ENCODE data around the gene TENM4. TPM values are rescaled to one million over a fixed set of nuclear protein-coding genes. Genes with fewer than 3 reads are reported as not detected.

TENM4 gene
- total RNA-seq, 1 experiment from 2014 or later: 25.0 TPM

DNA sequence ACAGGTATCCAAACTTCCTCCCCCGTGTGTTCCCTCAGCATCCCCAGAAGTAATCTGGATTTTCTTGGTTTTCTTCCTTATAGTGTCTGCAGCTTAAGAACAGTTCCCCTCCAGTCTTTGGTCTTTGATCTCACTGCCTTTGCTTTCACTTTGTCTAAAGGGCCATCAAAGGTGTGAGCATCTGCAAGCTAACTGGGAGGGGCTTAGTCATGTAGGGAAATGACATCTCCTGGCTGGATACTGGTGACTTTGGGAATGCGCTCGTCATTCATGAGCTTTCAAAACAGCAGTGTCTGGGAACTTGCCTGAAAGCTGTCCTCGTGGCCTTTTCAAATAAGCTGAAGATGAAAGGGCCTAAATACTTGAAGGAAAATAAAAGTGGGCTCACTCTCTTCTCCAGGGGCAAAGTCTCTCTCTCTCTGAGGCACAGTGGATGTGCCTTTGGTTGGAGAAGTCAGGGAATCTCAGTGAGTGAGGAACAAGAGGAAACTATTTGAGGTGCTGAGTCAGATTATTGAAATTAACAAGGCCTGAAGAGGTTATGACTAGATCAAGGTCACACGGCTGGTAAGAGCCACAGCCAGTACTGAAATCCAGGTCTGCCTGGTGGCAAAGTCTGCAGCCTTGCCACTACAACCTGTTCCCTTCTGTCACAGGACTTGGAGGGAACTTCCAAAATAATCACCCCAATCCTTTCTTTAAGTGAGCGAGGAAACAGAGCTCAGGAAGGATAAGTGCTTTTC is 45.6 kb upstream of the TENM4 start:
- H3K27me3 Mint-ChIP-seq (ENCODE audit: low read depth): peaks cover 16% of the 10 kb centered on the region
- TF ChIP-seq SOX15 (CRISPR knock-in tag; IDR thresholded peaks at IDR 0.05) (no peak), CBFB (CRISPR knock-in tag; IDR thresholded peaks at IDR 0.05; ENCODE audit: low read depth) (no peak), ETV6 (CRISPR knock-in tag; IDR thresholded peaks at IDR 0.05) (no peak)
- TF ChIP-seq, protein P1, sequence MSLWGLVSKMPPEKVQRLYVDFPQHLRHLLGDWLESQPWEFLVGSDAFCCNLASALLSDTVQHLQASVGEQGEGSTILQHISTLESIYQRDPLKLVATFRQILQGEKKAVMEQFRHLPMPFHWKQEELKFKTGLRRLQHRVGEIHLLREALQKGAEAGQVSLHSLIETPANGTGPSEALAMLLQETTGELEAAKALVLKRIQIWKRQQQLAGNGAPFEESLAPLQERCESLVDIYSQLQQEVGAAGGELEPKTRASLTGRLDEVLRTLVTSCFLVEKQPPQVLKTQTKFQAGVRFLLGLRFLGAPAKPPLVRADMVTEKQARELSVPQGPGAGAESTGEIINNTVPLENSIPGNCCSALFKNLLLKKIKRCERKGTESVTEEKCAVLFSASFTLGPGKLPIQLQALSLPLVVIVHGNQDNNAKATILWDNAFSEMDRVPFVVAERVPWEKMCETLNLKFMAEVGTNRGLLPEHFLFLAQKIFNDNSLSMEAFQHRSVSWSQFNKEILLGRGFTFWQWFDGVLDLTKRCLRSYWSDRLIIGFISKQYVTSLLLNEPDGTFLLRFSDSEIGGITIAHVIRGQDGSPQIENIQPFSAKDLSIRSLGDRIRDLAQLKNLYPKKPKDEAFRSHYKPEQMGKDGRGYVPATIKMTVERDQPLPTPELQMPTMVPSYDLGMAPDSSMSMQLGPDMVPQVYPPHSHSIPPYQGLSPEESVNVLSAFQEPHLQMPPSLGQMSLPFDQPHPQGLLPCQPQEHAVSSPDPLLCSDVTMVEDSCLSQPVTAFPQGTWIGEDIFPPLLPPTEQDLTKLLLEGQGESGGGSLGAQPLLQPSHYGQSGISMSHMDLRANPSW (CRISPR knock-in tag; conservative IDR thresholded peaks at IDR 0.05; ENCODE audit: low read depth): no peak
- TF ChIP-seq, protein P2, sequence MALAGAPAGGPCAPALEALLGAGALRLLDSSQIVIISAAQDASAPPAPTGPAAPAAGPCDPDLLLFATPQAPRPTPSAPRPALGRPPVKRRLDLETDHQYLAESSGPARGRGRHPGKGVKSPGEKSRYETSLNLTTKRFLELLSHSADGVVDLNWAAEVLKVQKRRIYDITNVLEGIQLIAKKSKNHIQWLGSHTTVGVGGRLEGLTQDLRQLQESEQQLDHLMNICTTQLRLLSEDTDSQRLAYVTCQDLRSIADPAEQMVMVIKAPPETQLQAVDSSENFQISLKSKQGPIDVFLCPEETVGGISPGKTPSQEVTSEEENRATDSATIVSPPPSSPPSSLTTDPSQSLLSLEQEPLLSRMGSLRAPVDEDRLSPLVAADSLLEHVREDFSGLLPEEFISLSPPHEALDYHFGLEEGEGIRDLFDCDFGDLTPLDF (CRISPR knock-in tag; IDR thresholded peaks at IDR 0.05): no peak
- H3K4me3 Mint-ChIP-seq: peak overlapping the region; percentile 41
- ATAC-seq (peak; percentile 25), DNase-seq (ENCODE audit: low spot score) (no peak)
- H3K36me3 Mint-ChIP-seq: no peaks in the 10 kb centered on the region
- POLR2A ChIA-PET: interaction anchor here (0.6 to 1.3 kb wide), 3 partner anchors 13 to 113 kb away, joined by 3 read pairs; no protein-coding TSS in a partner anchor
- H3K4me1 Mint-ChIP-seq: peaks cover 39% of the 10 kb centered on the region
- H3K9me3 Mint-ChIP-seq: no peaks in the 10 kb centered on the region
- no peak overlapping the region; the same call in 1 of the 2 replicates for H3K27ac Mint-ChIP-seq
- CTCF ChIA-PET: interaction anchor here (0.8 to 2.0 kb wide), 11 partner anchors 9 to 841 kb away, joined by 3 to 13 read pairs (median 5); no protein-coding TSS in a partner anchor

DNA sequence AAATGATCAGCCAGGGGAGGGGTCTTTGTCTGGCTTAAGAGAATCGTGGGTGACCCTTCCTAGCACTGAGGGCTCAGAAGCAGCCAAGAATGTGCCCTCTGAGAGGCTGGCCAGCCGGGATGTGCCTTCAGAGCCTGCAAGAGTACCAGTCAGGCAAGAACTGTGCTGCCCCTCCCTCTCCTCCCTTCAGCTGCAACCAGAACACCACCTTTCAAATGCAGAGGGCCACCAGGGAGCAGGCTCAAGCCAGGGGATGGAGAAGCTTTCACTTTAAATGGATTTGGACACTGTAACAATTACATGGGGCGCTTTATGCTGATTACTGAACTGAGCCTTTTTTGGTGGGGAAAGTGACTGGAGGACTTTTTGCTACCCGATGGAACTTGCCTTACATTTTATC is 44.9 kb upstream of the TENM4 start:
- Mint-ChIP-seq H3K27ac (no peak overlapping the region), H3K27me3 (ENCODE audit: low read depth) (peaks cover 16% of the 10 kb centered on the region), H3K4me3 (peak overlapping the region; percentile 41), H3K36me3 (no peaks in the 10 kb centered on the region), H3K9me3 (no peaks in the 10 kb centered on the region), H3K4me1 (peaks cover 39% of the 10 kb centered on the region)
- POLR2A ChIA-PET: interaction anchor here (0.6 to 1.3 kb wide), 5 partner anchors 12 to 114 kb away, joined by 3 to 5 read pairs (median 3); partner anchors contain the start of gene TENM4
- CTCF ChIA-PET: interaction anchor here (0.5 to 2.0 kb wide), 14 partner anchors 9 to 840 kb away, joined by 3 to 13 read pairs (median 4); no protein-coding TSS in a partner anchor
- ATAC-seq: peak; percentile 99
- DNase-seq (ENCODE audit: low spot score): peak; percentile 50
- no peak for TF ChIP-seq SMAD4 (CRISPR knock-in tag; IDR thresholded peaks at IDR 0.05)
- TF ChIP-seq CBFB (CRISPR knock-in tag; IDR thresholded peaks at IDR 0.05; ENCODE audit: low read depth): no peak
- TF ChIP-seq NR2C2 (CRISPR knock-in tag; IDR thresholded peaks at IDR 0.05): no peak
- peak; percentile 59; the same call in 1 of the 2 replicates for TF ChIP-seq ETV6 (CRISPR knock-in tag; IDR thresholded peaks at IDR 0.05)
- no peak for TF ChIP-seq ZNF396 (CRISPR knock-in tag; IDR thresholded peaks at IDR 0.05; ENCODE audit: borderline replicate concordance)

DNA sequence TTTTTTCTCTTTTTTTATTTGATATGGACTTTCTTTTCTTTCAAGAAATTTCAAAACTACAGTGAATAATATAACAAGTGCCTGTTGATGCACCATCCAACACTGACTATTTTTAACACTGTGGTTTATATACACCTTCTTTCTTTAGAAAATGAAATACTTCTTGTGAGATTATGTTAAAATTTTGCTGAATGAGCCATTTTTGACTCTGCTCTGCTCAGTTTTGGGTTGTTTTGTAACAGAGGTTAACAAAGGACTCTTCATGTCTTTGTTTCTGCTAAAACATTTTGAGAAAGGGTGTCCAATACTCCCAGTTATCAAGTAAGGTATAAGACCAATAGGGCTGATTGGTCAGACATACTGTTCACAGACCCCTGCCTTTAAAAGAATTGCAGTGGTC is 44.0 kb upstream of the TENM4 start:
- no peak overlapping the region for H3K27ac Mint-ChIP-seq
- peaks cover 16% of the 10 kb centered on the region for H3K27me3 Mint-ChIP-seq (ENCODE audit: low read depth)
- DNase-seq (ENCODE audit: low spot score): no peak
- H3K4me1 Mint-ChIP-seq: peaks cover 39% of the 10 kb centered on the region
- CTCF ChIA-PET: interaction anchor here (1.8 kb wide), 1 partner anchor 25 kb away, joined by 8 read pairs; no protein-coding TSS in a partner anchor
- H3K36me3 Mint-ChIP-seq: no peaks in the 10 kb centered on the region
- H3K4me3 Mint-ChIP-seq: no peak overlapping the region
- ATAC-seq: no peak
- POLR2A ChIA-PET: interaction anchor here (1.0 kb wide), 1 partner anchor 12 kb away, joined by 4 read pairs; no protein-coding TSS in a partner anchor
- no peaks in the 10 kb centered on the region for H3K9me3 Mint-ChIP-seq
- TF ChIP-seq ESRRA (CRISPR knock-in tag; IDR thresholded peaks at IDR 0.05; ENCODE audit: borderline replicate concordance) (no peak), ZNF232 (CRISPR knock-in tag; IDR thresholded peaks at IDR 0.05) (no peak), ZNF263 (CRISPR knock-in tag; IDR thresholded peaks at IDR 0.05; ENCODE audit: low read depth) (no peak), SMAD3 (CRISPR knock-in tag; IDR thresholded peaks at IDR 0.05; ENCODE audit: borderline replicate concordance) (no peak), IRF2 (CRISPR knock-in tag; IDR thresholded peaks at IDR 0.05; ENCODE audit: borderline replicate concordance, low read depth) (no peak), ETV6 (CRISPR knock-in tag; IDR thresholded peaks at IDR 0.05) (no peak)
- TF ChIP-seq, protein P3, sequence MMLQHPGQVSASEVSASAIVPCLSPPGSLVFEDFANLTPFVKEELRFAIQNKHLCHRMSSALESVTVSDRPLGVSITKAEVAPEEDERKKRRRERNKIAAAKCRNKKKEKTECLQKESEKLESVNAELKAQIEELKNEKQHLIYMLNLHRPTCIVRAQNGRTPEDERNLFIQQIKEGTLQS (CRISPR knock-in tag; conservative IDR thresholded peaks at IDR 0.05): no peak
- TF ChIP-seq, protein P4, sequence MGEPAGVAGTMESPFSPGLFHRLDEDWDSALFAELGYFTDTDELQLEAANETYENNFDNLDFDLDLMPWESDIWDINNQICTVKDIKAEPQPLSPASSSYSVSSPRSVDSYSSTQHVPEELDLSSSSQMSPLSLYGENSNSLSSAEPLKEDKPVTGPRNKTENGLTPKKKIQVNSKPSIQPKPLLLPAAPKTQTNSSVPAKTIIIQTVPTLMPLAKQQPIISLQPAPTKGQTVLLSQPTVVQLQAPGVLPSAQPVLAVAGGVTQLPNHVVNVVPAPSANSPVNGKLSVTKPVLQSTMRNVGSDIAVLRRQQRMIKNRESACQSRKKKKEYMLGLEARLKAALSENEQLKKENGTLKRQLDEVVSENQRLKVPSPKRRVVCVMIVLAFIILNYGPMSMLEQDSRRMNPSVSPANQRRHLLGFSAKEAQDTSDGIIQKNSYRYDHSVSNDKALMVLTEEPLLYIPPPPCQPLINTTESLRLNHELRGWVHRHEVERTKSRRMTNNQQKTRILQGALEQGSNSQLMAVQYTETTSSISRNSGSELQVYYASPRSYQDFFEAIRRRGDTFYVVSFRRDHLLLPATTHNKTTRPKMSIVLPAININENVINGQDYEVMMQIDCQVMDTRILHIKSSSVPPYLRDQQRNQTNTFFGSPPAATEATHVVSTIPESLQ (CRISPR knock-in tag; IDR thresholded peaks at IDR 0.05): no peak
- TF ChIP-seq, protein P5, sequence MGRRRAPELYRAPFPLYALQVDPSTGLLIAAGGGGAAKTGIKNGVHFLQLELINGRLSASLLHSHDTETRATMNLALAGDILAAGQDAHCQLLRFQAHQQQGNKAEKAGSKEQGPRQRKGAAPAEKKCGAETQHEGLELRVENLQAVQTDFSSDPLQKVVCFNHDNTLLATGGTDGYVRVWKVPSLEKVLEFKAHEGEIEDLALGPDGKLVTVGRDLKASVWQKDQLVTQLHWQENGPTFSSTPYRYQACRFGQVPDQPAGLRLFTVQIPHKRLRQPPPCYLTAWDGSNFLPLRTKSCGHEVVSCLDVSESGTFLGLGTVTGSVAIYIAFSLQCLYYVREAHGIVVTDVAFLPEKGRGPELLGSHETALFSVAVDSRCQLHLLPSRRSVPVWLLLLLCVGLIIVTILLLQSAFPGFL (CRISPR knock-in tag; IDR thresholded peaks at IDR 0.05; ENCODE audit: borderline replicate concordance): no peak
- TF ChIP-seq, protein P6, sequence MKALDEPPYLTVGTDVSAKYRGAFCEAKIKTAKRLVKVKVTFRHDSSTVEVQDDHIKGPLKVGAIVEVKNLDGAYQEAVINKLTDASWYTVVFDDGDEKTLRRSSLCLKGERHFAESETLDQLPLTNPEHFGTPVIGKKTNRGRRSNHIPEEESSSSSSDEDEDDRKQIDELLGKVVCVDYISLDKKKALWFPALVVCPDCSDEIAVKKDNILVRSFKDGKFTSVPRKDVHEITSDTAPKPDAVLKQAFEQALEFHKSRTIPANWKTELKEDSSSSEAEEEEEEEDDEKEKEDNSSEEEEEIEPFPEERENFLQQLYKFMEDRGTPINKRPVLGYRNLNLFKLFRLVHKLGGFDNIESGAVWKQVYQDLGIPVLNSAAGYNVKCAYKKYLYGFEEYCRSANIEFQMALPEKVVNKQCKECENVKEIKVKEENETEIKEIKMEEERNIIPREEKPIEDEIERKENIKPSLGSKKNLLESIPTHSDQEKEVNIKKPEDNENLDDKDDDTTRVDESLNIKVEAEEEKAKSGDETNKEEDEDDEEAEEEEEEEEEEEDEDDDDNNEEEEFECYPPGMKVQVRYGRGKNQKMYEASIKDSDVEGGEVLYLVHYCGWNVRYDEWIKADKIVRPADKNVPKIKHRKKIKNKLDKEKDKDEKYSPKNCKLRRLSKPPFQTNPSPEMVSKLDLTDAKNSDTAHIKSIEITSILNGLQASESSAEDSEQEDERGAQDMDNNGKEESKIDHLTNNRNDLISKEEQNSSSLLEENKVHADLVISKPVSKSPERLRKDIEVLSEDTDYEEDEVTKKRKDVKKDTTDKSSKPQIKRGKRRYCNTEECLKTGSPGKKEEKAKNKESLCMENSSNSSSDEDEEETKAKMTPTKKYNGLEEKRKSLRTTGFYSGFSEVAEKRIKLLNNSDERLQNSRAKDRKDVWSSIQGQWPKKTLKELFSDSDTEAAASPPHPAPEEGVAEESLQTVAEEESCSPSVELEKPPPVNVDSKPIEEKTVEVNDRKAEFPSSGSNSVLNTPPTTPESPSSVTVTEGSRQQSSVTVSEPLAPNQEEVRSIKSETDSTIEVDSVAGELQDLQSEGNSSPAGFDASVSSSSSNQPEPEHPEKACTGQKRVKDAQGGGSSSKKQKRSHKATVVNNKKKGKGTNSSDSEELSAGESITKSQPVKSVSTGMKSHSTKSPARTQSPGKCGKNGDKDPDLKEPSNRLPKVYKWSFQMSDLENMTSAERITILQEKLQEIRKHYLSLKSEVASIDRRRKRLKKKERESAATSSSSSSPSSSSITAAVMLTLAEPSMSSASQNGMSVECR (CRISPR knock-in tag; IDR thresholded peaks at IDR 0.05; ENCODE audit: borderline replicate concordance): no peak

Measured in WTC11 (cell line).